Measurements from ENCODE around the gene CNNM3.

CNNM3 gene

GRCh38 chr2:96881349-96882195 is 65.5 kb downstream of the CNNM3 start:
- peak; percentile 73 for DNase-seq

DNA sequence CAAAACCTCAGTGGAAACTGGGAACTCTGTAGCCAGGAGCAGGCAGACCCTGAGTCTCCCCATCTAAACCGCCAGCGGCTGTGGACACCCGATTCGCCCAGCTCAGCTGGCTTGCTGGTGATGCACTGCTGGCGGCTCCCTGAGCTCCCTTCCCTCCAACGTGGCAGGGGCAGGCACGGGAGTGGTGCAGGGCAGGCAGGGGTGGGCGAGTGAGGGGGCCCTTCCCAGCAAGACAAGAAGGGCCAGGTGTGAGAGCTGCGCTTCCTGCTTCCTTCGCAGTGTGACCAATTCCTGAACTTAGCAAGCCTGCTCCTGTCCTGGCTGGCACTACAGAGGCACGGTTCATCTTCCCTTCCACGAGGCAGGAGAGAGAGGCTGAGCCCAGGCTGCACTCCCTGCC is 66.2 kb downstream of the CNNM3 start:
- DNase-seq: peak; percentile 60

- no peak for DNase-seq
Observed at GRCh38 chr2:96882906-96883305, 66.8 kb downstream of the CNNM3 start.

DNA sequence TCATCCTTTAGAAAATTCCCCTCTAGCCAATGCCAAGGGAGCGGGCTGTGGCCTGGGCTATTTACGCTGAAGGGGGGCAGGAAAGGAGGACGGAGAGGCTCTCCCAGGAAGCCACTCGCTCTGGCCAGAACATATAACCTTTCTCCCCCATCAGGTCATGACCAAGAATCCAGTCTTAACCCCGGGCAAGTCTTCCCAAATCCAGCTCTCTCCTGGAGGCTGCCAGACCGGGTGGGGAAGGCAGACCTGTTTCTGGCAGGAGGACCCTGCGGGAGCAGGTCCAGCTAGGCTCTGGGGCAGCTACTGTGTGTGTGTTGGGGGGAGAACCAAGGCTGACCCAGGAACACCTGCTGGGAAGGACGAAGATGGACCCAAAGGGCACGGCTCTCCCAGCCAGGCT is 67.2 kb downstream of the CNNM3 start:
- DNase-seq: no peak
